ENCODE data around the gene DGKB. TPM values are rescaled to one million over a fixed set of nuclear protein-coding genes. Genes with fewer than 3 reads are reported as not detected.

Gene DGKB
- total and polyA plus RNA-seq, 2 of the 8 experiments (the other 6 are each of a cell fraction or from before 2014, with no cell fraction given): 1.9 to 2.6 TPM

DNA sequence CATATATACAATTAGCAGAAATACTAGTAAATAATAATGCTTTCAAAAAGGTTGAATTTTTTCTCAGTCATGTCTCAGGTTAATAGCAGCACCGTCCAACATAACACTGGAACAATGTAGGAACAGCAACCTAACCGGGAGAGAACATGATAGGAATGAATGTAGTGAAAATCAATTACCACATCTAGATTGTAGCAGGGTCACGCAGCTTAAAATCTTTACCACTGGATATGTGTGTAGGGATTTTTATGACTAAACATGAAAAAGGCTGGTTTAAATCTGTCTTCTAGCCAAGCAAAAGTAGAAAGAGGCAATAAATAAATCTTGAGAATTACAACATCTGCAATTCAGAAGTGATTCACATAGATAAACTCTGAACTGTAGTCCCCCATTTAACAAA, 326.0 kb downstream of the DGKB start:
- Histone ChIP-seq H3K79me2 (ENCODE audit: control insufficient read depth in 1 of 2, insufficient read depth in 2 of 2, low read length in 2 of 2) (no peaks in the 10 kb centered on the region), H4K5ac (ENCODE audit: insufficient read length, low read depth, low read length) (no peak overlapping the region), H3K9ac (replicated peaks in 1 of 4; ENCODE audit: extremely low read depth in 1 of 4, low read depth in 3 of 4, low read length in 3 of 4) (no peak overlapping the region), H3K4me1 (replicated peaks in 1 of 4; ENCODE audit: control insufficient read depth in 3 of 4, insufficient read depth in 4 of 4, low read length in 3 of 4) (no peaks in the 10 kb centered on the region), H3K27ac (ENCODE audit: low read depth, low read length) (no peak overlapping the region), H4K20me1 (replicated peaks in 1 of 2; ENCODE audit: control insufficient read depth in 1 of 2, insufficient read depth in 2 of 2, low read length in 2 of 2) (no peaks in the 10 kb centered on the region), H2AK5ac (ENCODE audit: low read depth, low read length) (no peak overlapping the region), H3K56ac (replicated peaks; ENCODE audit: insufficient read length, low read depth, low read length) (no peak overlapping the region), H3K4me3 (ENCODE audit: extremely low read depth in 1 of 4, insufficient read depth in 2 of 4, low read depth in 3 of 4, low read length in 4 of 4) (no peak overlapping the region), H4K8ac (ENCODE audit: extremely low read depth, insufficient read depth, low read length) (no peak overlapping the region), H3K23me2 (ENCODE audit: low read depth, low read length) (no peaks in the 10 kb centered on the region; the same call in 1 of the 2 replicates), H4K91ac (replicated peaks; ENCODE audit: insufficient read length, low read length) (no peak overlapping the region), H3K9me3 (ENCODE audit: insufficient read depth in 2 of 2, low read depth in 1 of 2, low read length in 1 of 2) (no peaks in the 10 kb centered on the region), H3K14ac (ENCODE audit: insufficient read length) (no peak overlapping the region), H3K4me2 (ENCODE audit: insufficient read depth in 1 of 2, low read depth in 2 of 2, low read length in 2 of 2) (no peak overlapping the region), H2BK5ac (ENCODE audit: low read depth, low read length) (no peak overlapping the region), H2BK12ac (ENCODE audit: low read depth, low read length) (no peak overlapping the region), H2BK20ac (ENCODE audit: low read length) (no peak overlapping the region), H3K23ac (ENCODE audit: insufficient read length) (no peak overlapping the region), H3K27me3 (replicated peaks in 1 of 4; ENCODE audit: control insufficient read depth in 3 of 4, extremely low read depth in 1 of 4, insufficient read depth in 3 of 4, low read length in 3 of 4) (no peaks in the 10 kb centered on the region), H3K18ac (ENCODE audit: extremely low read depth, low read length) (no peak overlapping the region), H2BK120ac (replicated peaks; ENCODE audit: low read depth, low read length) (no peak overlapping the region), H3K4ac (replicated peaks; ENCODE audit: insufficient read length, low read depth, low read length) (no peak overlapping the region), H3K79me1 (ENCODE audit: low read depth, low read length) (no peaks in the 10 kb centered on the region), H3K36me3 (ENCODE audit: control insufficient read depth in 2 of 4, insufficient read depth in 4 of 4, low read length in 3 of 4) (no peaks in the 10 kb centered on the region), H2BK15ac (ENCODE audit: low read length) (no peak overlapping the region), H2AFZ (ENCODE audit: low read length) (no peak overlapping the region)
- CTCF ChIA-PET (ENCODE audit: partially characterized antibody): no interaction called here
- DNase-seq (ENCODE audit: low read depth in 1 of 2, low spot score in 2 of 2) (no peak), FAIRE-seq (no peak)
- POLR2A ChIA-PET (ENCODE audit: partially characterized antibody): no interaction called here
- WGBS, 2 experiments (ENCODE audit: extremely low coverage in 1 of 2, insufficient coverage in 1 of 2, insufficient read length in 1 of 2, insufficient replicate concordance in 2 of 2, low coverage in 1 of 2, low lambda C conversion rate in 2 of 2, missing lambda C conversion rate in 1 of 2): 92% methylated on average over 3 of the region's 3 CpGs; no CpG with 5 or more reads in 1 of the 2 experiments
- TF ChIP-seq MAX (IDR thresholded peaks at IDR 0.05) (no peak), SIN3A (conservative IDR thresholded peaks at IDR 0.05 in 1 of 2, IDR thresholded peaks at IDR 0.05 in 1 of 2; ENCODE audit: low read depth in 1 of 2, low read length in 2 of 2) (no peak), CHD2 (IDR thresholded peaks at IDR 0.05; ENCODE audit: low read length) (no peak)

All from H1 (cell line).